ENCODE data around the gene MAGI1. TPM values are rescaled to one million over a fixed set of nuclear protein-coding genes. Genes with fewer than 3 reads are reported as not detected.

The MAGI1 gene
- total RNA-seq, 1 donor from 2014 or later = 45.8 TPM

DNA sequence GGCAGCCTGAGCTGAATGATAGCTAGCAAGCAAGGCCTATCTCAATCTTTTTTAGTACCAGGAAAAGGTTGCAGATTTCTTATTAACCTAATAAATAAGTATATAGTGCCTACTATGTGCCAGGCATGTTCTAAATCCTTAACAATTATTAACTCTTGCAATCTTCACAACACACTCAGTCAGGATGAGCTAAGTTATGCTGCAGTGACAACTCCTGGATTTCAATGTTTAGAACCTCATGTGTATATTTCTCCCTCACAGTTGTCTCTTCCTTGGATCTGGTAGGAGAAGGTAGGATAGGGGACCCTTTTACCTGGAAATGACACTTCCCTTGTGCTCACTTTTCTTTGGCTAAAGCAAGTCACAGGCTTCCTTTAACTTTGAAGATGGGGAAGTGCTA is 39.3 kb upstream of the MAGI1 start:
- TF ChIP-seq, protein P1, sequence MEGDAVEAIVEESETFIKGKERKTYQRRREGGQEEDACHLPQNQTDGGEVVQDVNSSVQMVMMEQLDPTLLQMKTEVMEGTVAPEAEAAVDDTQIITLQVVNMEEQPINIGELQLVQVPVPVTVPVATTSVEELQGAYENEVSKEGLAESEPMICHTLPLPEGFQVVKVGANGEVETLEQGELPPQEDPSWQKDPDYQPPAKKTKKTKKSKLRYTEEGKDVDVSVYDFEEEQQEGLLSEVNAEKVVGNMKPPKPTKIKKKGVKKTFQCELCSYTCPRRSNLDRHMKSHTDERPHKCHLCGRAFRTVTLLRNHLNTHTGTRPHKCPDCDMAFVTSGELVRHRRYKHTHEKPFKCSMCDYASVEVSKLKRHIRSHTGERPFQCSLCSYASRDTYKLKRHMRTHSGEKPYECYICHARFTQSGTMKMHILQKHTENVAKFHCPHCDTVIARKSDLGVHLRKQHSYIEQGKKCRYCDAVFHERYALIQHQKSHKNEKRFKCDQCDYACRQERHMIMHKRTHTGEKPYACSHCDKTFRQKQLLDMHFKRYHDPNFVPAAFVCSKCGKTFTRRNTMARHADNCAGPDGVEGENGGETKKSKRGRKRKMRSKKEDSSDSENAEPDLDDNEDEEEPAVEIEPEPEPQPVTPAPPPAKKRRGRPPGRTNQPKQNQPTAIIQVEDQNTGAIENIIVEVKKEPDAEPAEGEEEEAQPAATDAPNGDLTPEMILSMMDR (IDR thresholded peaks at IDR 0.05) = no peak
- Histone ChIP-seq H3K27ac (no peak overlapping the region), H3K36me3 (no peaks in the 10 kb centered on the region), H3K27me3 (no peaks in the 10 kb centered on the region), H3K4me3 (no peak overlapping the region), H3K4me1 (no peaks in the 10 kb centered on the region), H3K9me3 (no peaks in the 10 kb centered on the region)
- DNase-seq (no peak), ATAC-seq (no peak)
- intact Hi-C loops (cut with DNase I) = no loop called here

- no peak for ATAC-seq
- intact Hi-C loops (cut with DNase I) = no loop called here
- no peak overlapping the region for H3K4me3 ChIP-seq
- H3K27ac ChIP-seq = no peak overlapping the region
- no peaks in the 10 kb centered on the region for H3K36me3 ChIP-seq
- no peaks in the 10 kb centered on the region for H3K9me3 ChIP-seq
- no peaks in the 10 kb centered on the region for H3K27me3 ChIP-seq
- TF ChIP-seq, protein P1 (IDR thresholded peaks at IDR 0.05) = no peak
- no peaks in the 10 kb centered on the region for H3K4me1 ChIP-seq
- DNase-seq = no peak
Observed at GRCh38 chr3:66076861-66077470, 38.2 kb upstream of the MAGI1 start.

DNA sequence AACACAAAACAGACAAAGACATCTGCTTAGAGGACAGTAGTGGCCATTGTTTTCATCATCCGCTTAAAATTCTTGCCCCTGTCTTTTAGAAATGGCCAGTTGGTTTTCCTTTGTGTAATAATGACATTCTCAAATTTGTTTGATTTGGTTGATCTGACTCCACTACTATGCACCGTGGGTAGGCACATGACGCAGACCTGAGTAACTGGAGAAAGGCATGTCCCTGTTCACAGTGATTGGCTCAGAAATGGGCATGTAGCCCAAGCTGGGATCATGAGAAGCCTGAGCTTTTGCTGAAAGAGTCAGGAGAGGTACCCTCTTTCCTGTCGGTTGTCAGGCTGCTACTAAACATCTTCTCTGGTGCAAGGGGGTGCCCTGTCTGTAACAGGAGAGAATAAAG is 36.6 kb upstream of the MAGI1 start:
- H3K27ac ChIP-seq = no peak overlapping the region
- no peaks in the 10 kb centered on the region for H3K9me3 ChIP-seq
- intact Hi-C loops (cut with DNase I) = no loop called here
- DNase-seq (no peak), ATAC-seq (no peak)
- no peaks in the 10 kb centered on the region for H3K27me3 ChIP-seq
- no peak overlapping the region for H3K4me3 ChIP-seq
- H3K36me3 ChIP-seq = no peaks in the 10 kb centered on the region
- TF ChIP-seq, protein P1 (IDR thresholded peaks at IDR 0.05) = no peak
- no peaks in the 10 kb centered on the region for H3K4me1 ChIP-seq

DNA sequence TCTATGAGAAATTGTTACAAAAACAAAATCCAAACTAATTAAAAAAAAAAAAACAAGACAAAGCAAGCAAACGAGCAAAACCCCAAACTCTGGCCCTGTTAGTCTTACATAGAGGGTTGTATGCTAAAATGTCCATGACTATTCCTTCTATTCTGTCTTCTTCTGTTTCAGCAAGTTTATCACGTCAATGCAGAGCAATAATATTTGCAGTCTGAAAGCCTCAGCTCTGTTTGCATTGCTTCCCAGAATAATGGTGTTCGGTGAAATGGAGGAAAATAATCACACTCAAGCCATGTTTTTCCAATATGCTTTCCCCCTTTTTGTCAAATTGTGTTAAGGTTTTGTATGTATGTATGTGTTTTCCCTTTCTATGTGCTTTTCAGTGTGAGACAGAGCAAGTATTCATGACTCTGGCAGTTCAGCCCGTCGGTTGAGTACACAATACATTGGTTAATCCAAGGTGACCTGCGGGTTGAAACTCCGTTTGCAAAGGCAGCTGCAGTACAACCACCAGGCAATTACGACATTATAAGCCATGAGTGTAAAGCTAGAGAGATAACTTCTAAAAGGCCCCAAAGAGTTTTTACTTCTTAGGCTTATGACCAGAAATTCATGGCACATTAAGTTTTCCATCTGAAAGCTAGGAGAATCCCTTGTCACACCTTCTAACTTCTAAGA is 34.9 kb upstream of the MAGI1 start:
- DNase-seq (no peak), ATAC-seq (no peak)
- no peaks in the 10 kb centered on the region for H3K9me3 ChIP-seq
- no peaks in the 10 kb centered on the region for H3K27me3 ChIP-seq
- H3K36me3 ChIP-seq = no peaks in the 10 kb centered on the region
- no peak overlapping the region for H3K27ac ChIP-seq
- H3K4me3 ChIP-seq = no peak overlapping the region
- intact Hi-C loops (cut with DNase I) = no loop called here
- no peaks in the 10 kb centered on the region for H3K4me1 ChIP-seq
- TF ChIP-seq, protein P1 (IDR thresholded peaks at IDR 0.05) = no peak

- TF ChIP-seq, protein P1 (IDR thresholded peaks at IDR 0.05) = no peak
- intact Hi-C loops (cut with DNase I) = no loop called here
- no peak overlapping the region for H3K27ac ChIP-seq
- DNase-seq (no peak), ATAC-seq (no peak)
- H3K4me1 ChIP-seq = no peaks in the 10 kb centered on the region
- no peaks in the 10 kb centered on the region for H3K27me3 ChIP-seq
- H3K36me3 ChIP-seq = no peaks in the 10 kb centered on the region
- no peaks in the 10 kb centered on the region for H3K9me3 ChIP-seq
- peak overlapping the region; percentile 17 for H3K4me3 ChIP-seq
Observed at GRCh38 chr3:66068255-66068654, 29.5 kb upstream of the MAGI1 start.
